HuH-7 (cell line): ENCODE results near the gene LIMA1.
A peak's percentile ranks its signal among the peaks of the same experiment; 100 is the strongest.

Source experiments
- DNase-seq: peaks from one replicate; pipeline ENCODE4 v3.0.0; 2011; ENCODE audit warnings: low spot score

The LIMA1 gene

DNA sequence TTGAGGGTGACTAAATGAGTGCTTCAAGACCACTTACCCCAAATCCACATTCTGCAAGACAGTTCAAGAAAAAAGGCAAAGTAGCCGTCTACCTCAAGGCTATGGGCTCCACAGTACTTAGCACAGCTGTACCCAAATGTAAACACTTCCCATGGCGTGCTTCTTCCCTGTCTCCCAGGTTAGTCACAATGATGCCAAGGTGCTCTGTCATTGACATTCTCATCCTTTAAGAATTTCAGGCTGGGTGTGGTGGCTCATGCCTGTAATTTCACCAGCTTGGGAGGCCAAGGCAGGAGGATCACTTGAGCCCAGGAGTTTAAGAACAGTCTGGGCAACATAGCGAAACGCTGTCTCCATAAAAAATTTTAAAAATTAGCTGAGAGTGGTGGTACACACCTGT is 64.9 kb downstream of the LIMA1 start:
- DNase-seq: no peak

DNA sequence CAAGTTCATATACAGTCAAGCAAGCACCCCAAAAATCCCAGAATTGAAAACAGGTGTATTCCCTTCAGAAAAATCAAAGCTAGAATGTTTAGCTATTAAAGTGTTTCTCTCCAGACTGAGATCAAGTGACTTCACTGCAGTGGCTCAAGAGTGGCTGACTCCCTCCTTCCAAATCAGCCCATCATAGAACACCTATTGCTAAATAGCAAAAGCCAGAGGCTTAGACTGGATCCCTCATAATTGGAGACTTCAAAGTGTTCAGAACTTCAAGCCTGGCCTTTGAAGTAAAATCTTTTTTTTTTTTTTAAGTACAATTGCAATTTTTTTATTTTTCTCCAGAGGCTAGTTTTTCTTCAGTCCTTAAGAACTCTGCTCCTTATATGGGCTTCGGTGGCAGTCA is 66.1 kb downstream of the LIMA1 start:
- DNase-seq: no peak

DNA sequence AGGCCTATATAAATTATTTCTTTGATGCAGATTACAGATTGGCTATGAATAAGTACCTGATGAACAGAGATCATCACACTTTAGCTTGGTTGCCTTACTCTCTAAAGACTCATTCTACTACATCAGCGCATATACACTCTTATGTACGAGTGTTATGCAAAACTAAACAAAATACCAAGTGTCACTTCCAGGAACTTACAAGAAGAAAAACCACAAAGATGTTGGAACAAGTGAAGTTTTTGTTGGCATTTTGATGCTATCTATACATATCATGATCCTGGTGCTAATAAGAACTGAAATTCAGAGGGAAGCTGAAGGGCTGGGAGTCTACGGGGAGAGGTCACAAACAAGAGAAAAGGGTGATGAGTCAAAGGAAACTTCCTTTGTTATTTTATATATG is 68.3 kb downstream of the LIMA1 start:
- no peak for DNase-seq

DNA sequence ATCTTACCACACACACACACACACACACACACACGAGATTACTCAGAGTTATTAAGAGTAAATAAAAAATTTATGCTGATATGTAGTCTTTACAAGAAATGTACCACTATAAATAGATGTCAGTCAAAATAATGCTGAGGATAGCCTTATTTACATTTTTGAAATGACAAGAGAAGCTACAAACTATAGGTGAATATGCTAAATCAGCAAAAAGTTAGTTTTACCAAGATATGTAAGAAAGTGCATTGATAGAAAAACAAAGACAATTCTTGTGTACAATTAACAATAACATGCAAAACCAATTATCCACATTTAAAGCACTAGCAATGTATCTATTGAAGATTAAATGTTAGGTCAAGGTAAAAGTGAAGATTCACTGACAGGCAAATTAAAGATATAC is 69.3 kb downstream of the LIMA1 start:
- no peak for DNase-seq

DNA sequence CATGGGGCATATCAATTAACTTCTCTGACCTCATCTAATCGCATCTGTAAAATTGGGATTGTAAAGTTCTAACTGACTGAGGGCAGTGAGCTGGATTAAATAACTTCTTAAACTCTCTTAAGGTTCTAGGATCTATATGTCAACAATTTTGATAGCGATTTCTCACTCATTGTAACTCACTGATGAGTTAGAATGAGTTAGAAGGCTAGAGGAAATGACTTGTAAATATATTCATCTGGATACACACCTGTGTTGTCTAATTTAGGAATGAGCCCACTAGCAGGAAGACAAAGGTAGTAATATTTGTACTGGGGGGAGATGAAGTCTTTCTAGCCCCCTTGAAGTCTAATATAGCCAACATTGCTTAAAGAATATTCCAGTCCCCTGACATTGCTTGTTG is 69.9 kb downstream of the LIMA1 start:
- DNase-seq: no peak

DNA sequence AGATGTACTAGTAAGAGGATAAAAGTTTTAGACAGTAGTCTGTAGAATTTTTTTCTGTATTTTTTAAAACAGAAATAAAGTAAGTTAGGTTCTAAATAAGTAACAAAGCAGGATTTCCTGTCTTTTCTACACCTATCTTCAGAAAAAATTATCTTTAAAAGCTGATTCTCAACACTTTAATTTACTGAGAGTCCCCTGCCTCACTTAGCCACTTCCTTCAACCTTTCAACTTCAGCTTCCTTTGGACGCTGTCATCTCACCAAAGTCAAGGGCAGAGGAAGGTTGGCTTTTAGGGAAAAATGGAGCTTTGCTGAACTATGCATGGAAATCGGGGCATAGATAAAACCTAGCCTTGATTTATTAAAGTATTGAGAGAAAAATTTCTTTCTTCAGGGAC is 71.3 kb downstream of the LIMA1 start:
- no peak for DNase-seq

DNA sequence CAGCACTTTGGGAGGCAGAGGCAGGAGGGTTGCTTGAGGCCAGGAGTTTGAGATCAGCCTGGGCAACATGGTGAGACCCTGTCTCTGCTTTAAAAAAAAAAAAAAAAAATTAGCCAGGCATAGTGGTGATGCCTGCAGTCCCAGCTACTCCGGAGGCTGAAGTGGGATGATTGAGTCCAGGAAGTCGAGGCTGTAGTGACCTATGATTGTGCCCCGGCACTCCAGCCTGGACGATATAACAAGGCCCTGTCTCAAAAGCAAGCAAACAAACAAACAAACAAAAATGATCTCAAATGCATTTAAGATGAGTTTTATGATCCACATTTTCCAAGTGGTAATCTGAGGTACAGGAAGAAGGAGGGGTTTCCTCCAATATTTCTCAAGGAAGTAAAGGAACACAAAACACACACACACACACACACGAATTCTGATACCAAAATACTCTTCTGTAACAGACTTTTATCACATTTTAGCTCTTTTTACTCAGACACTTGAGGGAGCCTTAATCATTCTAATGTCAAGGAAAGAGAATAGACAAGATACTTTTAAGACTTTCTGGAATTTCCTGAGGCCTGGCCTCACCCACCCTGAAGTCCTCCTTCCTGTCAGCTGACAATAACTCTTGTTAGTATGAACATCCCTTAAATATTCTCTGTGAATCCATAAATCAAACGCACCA is 71.8 kb downstream of the LIMA1 start:
- DNase-seq: no peak

DNA sequence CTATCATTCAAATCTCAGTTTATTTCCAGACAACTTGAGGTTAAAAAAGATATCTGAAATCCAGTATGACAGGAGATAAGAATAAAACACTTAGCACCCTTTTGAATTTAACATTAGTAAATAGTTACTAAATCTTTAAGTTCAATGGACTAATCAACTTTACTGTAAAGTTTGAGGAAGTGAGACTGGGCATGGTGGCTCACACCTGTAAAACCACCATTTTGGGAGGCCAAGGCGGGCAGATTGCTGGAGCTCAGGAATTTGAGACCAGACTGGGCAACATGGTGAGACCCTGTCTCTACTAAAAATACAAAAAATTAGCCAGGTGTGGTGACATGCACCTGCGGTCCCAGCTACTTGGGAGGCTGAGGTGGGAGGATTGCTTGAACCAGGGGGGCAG is 75.9 kb downstream of the LIMA1 start:
- DNase-seq: no peak

DNA sequence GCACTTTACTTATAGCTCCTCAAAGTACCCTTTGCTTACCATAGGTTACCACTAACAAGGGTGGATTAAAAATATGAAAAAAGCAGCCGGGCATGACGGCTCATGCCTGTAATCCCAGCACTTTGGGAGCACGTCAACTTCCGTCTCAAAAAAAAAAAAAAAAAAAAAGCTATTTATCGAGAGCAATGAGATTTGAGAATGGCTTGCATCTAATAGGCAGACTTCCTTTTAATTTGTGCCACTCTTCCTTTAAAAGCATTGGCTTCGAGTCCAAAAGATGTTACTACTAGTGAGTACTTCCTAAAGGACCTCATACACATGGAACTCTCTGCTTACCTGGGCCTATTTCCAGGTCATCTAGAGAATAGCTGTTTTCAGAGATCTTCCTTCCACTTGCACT is 77.7 kb downstream of the LIMA1 start:
- no peak for DNase-seq

DNA sequence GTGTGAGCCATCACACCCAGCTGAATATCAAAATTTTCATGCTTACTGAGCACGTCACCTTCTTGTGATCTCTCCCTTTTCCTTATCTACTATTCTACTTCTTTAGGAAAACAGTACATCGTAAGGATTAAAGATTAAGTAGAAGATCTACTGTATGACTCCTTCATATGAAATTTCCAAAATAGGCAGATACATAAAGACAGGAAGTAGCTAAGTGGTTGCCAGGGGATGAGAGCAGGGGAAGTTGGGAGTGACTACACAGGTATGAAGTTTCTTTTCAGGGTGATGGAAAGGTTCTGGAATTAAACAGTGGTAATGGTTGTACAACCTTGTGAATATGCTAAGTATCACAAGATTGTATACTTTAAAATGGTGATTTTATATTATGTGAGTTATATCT is 79.6 kb downstream of the LIMA1 start:
- DNase-seq: no peak

DNA sequence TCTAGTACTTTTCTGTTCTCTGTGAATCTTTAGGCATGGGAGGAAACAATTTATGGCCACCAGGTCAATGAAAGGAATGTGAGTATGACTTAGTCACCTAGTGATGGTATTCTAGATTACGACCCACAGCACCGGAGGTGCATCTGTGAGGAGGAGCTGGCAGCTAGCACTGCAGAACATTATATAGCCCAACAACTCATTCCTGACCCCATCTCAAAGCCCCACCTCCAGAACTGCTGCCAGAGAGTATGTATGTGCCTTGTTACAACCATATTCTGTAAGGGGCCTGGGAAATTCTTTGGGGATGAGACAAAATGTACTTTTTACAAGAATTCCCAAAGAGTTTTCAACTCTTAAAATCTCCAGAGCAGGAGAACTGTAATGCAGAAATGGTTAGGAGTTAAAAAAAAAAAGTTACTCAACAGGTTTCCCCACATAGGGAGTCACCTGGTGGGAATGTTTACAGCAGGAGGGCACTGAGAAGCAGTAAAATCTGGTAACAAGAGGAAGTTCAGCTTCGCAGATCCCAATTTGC is 81.3 kb downstream of the LIMA1 start:
- peak; percentile 16 for DNase-seq

DNA sequence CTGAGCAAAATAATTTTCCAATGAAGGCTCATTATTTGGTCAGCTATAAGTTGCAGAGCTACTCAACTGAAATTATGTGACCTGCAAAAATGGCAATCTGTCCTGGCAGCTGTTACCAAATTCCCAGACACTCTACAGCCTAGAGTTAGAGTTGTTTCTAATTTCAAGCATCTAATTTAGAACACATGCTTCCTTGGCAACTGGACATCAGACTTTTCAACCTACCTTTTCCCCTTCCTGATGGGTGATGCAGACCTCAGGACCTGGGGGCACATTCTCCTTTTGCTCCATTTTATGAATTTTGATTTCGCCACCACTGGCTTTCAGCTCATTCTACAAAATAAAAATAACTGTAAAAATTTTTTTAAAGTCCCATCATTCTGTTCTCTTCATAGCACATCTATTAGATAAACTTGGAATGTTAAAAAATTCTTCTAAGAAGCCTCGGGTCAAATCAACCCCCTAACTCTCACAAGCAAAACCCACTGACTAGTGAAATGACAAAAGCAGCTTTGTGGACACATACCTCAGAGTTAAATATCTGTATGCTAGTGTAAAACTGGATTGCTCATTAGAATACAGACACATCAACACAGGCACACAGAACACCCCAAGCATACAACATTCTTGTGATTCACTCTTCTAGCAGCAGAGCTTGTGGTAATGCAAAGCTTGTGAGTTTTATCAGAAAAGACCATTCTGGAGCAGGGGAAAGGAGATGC is 82.6 kb downstream of the LIMA1 start:
- no peak for DNase-seq

DNA sequence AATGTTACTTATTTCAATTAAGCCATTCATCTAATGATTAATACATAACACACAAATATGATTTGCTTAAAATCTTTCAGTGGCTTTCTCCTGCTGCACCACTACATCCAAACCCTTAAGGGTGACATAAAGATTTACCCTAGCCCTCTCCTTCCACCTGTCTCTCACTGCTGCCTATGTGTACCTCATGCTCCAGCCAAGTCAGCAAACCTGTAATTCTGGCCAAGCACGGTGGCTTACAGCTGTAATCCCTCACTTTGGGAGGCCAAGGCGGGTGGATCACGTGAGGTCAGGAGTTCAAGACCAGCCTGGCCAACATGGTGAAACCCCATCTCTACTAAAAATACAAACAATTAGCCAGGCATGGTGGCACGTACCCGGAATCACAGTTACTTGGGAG is 84.5 kb downstream of the LIMA1 start:
- DNase-seq: no peak

DNA sequence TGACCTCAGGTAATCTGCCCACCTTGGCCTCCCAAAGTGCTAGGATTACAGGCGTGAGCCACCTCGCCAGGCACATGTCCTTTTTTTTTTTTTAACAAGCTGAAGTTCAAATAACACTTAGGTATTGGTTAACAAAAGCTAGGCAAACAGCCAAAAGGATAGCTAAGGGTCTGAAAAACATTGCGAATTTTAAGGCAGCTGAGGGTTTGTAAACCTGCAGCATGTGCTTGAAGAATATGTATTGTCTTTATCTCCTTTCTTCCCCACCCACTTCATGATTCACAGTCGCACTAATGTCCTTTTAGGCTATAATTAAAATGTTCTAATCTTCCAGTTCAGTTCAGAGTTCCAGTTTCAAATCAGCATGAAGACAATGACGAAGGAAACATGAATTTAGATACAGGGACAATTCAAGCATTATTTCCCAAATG is 86.0 kb downstream of the LIMA1 start:
- DNase-seq: no peak

DNA sequence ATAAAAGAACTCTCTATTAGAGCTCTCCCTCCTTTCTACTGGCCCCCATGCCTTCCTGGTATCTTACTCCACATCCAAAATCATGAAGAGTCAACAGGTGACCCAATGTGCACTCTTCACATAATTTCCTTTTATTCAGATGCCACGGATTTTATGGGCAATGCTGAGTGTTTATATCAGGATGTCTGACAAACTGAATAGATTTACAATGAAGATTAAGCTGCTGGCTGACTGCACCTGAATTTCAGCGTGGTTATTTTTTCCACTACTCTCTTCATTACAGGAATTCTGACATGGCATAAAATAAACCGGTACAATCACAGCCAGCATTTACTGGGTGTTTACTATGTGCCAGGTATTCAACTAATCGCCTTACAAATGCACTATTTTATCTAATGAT is 86.8 kb downstream of the LIMA1 start:
- no peak for DNase-seq

DNA sequence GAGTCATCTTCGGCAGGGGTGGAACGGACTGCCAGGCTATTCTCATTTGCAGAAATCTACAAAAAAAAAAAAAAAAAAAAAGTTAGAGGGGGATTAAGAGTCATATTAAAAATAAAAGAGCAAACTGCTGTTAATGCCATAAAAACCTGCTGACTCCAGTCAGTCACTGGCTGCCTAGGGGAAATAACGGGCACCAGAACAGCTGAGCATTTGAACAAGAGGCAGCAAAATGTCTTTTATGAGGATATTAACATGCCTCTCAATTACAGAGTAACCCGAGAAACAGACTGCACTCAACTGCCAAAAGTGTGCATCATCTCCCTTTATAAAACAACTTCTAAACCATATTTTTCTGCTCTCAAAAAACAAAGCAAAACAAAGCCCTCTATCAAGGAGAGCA is 87.5 kb downstream of the LIMA1 start:
- no peak for DNase-seq

DNA sequence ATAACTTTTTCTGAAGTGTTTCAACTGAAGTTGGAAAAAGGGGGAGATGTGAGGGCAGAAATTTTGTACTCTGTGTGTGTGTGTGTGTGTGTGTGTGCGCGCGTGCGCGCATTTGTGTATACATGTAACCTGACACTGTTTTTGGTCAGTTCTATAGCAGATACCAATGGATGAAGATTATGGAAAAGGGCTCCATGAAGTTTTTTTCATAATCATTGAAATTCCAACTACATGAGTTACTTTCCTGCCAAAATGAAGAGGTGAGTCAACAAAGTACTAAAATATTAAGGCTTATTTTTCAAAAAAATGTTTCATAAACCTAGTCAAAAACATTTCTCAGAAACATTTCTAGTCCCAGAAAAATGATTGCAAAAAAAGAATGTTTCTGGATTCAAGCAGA is 90.4 kb downstream of the LIMA1 start:
- DNase-seq: no peak

DNA sequence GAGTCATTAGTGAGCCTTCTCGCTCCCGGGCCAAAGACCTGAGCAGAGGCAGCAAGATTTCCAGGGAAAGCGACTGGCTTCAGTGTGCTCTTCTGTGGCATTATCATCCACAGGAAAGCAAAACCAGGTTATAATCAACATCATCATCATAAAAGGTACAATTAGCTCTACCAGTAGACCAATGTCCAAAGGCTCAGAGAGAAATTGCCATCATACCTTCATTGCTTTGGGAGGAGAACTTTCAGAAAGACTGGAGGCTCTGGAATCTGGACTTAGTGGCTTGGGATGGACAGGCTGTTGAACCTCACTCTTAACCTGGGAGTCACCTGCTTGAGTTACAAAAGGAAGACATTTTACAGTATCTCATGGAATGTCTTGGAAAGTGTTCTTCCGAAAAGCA is 91.1 kb downstream of the LIMA1 start:
- DNase-seq: no peak

DNA sequence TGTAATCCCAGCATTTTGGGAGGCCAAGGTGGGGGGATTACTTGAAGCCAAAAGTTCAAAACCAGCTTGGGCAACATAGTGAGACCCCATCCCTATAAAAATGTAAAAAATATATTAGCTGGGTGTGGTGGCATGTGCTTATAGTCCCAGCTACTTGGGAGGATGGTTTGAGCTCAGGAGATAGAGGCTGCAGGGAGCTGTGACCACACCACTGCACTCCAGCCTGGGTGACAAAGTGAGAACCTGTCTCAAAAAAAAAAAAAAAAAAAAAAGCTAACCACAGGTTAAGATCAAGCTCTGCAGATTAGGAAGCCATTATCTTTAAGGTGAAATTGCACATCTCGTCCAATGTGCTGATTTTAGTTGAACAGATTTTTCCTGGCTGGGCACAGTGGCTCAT is 92.5 kb downstream of the LIMA1 start:
- no peak for DNase-seq

DNA sequence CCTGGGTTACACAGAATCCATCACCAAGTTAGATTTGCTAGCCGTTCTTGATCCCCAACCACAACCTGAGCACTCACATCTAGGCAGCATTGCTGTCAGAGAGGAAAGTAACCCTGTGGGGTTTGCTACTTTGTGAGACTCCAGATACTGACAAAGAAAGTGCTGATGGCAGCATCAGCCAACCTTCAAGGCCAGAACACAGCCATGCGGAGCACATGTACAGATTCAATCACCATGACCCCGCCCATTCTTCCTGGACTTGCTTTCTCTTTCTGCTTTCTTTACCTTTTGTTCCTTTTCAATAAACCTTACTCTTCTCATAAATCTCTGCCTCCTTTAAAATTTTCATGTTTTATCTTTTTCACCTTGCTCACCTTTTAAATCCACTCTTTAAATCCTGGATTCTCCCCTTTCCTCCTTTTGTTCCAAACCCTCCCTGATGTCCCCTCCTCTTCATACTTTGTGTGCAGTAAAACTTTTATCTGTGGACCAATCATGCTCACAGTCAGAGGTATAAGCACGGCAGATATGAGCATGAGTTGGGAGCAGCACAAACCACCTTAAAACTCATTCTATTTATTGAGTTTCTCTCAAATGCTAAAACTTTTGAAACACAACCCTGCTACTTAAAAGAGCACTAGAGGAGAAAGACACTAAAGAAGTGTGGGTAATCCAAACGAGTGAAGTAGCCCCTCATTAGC is 94.3 kb downstream of the LIMA1 start:
- no peak for DNase-seq

DNA sequence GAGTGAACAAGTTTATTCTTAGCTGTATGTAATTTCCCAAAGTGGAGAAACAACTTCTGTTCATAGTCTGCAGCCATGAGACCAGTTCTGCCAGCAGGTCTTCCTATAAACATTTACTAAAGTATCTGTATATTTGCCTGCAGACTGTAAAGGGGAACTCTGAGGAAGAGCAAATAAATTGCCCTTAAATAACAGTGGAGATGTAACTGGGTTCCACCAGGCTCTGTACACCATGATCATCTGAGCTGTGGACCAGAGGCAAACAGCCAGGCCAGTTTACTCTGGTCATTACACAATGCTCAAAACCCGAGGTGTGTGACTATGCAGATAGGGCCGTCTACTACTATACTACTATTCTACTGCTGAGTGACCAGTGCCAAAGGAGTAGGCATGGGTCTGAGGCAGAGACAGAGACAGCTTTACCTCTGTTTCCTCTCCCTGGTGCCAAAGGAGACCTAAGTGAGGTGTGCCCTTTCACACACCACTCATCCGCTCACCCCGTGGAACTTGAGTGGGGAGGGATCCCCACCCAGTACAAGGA is 95.0 kb downstream of the LIMA1 start:
- DNase-seq: peak; percentile 37

DNA sequence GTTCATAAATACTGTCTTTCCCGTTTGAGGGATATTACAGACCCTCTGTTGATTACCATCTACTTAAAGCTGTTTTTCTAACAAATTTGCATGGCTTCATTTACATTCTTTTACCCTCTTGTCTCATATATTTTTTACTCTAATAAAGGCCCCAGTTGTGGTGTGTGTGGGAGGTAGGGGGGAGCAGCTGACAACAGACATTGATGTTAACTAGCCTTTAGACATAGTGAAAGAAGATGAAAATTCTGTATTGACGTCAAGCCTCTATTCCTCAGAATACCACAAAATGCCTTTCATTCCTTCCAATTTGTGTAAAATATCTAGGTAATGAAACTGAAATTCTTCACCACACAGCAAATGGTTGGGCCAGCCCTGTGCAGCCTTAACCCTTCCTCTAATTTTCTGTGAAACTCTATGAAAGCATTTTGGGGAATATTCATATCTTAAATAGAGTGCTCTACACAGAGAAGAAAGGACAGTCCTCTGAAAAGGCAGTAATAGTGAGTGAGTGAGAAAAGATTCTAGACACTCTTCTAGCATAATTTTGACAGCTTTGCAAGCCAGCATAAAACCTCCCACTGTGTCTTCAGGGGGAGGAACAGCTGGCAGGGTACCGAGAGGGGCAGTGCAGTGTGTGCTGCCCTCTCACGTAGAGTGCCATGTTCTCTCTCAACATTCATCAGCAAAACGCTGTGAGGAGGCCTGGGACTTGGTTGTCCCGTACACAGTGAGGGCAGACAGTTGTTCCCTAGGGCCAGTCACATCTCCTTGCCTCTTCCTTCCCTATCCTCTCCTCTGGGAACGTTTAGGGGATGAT is 96.0 kb downstream of the LIMA1 start:
- DNase-seq: no peak
